ENCODE results near the gene GPR161. TPM values are rescaled to one million over a fixed set of nuclear protein-coding genes. Genes with fewer than 3 reads are reported as not detected.
"Not testable (repeated sequence)": the region's sequence is repeated elsewhere in the genome, so short reads cannot be mapped to it uniquely, and the experiment has no call there.

The GPR161 gene
- total RNA-seq, 2 donors from 2014 or later: 0.93 to 1.1 TPM

DNA sequence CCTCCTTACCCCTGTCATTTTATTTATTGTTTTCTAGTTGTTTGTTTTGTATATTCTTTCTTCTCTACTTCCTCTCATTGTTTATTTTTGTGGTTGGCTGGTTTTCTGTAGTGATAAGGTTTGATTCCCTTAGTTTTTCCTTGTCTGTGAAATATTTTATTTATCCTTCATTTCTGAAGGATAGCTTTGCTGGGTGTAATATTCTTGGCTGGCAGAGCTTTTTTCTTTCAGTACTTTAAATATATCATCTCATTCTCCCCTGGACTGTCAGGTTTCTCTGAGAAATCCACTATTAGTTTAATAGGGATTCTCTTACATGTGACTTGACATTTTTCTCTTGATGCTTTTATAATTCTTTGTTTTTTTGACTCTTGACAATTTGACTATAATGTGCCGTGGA, 23.2 kb upstream of the GPR161 start:
- no peaks in the 10 kb centered on the region for H3K36me3 Mint-ChIP-seq (ENCODE audit: low read depth)
- H3K27me3 Mint-ChIP-seq: peaks cover 31% of the 10 kb centered on the region
- no peak overlapping the region for H3K4me3 Mint-ChIP-seq
- no peak for ATAC-seq (replicated peaks)
- peaks cover 24% of the 10 kb centered on the region for H3K9me3 Mint-ChIP-seq
- no peak overlapping the region for H3K27ac Mint-ChIP-seq
- H3K4me1 Mint-ChIP-seq: no peaks in the 10 kb centered on the region

DNA sequence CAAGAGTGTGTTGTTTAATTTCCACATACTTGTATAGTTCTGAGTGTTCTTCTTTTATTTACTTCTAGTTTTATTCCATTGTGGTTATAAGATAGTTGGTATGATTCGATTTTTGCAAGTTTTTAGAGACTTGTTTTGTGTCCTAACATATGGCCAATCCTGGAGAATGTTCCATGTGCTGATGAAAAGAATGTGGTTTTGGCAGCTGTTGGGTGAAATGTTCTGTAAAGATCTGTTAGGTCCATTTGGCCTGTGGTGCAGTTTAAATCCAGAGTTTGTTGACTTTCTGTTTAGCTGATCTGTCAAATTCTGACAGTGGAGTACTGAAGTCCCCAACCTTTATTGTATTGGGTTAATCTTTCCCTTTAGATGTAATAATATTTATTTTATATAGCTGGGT, 22.5 kb upstream of the GPR161 start:
- Mint-ChIP-seq H3K4me1 (no peaks in the 10 kb centered on the region), H3K27me3 (peaks cover 28% of the 10 kb centered on the region), H3K27ac (no peak overlapping the region), H3K9me3 (peaks cover 24% of the 10 kb centered on the region), H3K4me3 (no peak overlapping the region), H3K36me3 (ENCODE audit: low read depth) (no peaks in the 10 kb centered on the region)
- ATAC-seq (replicated peaks): no peak

DNA sequence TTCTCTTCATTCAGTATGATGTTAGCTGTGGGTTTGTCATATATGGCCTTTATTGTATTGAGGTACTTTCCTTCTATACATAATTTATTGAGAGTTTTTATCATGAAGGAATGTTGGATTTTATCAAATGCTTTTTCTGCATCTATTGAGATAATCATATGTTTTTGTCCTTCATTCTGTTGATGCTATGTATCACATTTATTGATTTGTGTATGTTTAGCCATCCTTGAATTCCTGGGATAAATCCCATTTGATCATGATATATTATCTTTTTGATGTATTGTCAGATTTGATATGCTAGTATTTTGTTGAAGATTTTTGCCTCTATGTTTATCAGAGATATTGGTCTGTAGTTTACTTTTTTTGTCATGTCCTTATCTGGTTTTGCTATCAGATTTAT, 20.9 kb upstream of the GPR161 start:
- Mint-ChIP-seq H3K36me3 (ENCODE audit: low read depth) (no peaks in the 10 kb centered on the region), H3K4me3 (no peak overlapping the region), H3K9me3 (peaks cover 24% of the 10 kb centered on the region), H3K4me1 (no peaks in the 10 kb centered on the region), H3K27ac (no peak overlapping the region), H3K27me3 (peaks cover 27% of the 10 kb centered on the region)
- ATAC-seq (replicated peaks): no peak

DNA sequence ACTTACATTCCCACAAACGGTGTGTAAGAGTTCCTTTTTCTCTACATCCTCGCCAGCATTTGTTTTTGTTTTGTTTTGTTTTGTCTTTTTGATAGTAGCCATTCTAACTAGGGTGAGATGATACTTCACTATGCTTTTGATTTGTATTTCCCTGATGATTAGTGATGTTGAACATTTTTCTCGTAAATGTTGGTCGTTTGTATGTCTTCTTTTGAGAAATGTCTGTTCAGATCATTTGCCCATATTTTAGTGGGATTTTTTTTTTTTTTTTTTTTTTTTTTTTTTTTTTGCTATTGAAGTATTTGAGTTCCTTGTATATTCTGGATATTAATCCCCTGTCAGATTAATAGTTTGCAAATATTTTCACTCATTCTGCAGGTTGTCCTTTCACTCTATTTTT, 19.2 kb upstream of the GPR161 start:
- no peaks in the 10 kb centered on the region for H3K36me3 Mint-ChIP-seq (ENCODE audit: low read depth)
- no peak overlapping the region for H3K4me3 Mint-ChIP-seq
- no peaks in the 10 kb centered on the region for H3K4me1 Mint-ChIP-seq
- ATAC-seq (replicated peaks): no peak
- peaks cover 18% of the 10 kb centered on the region for H3K27me3 Mint-ChIP-seq
- H3K27ac Mint-ChIP-seq: no peak overlapping the region
- peaks cover 24% of the 10 kb centered on the region for H3K9me3 Mint-ChIP-seq

DNA sequence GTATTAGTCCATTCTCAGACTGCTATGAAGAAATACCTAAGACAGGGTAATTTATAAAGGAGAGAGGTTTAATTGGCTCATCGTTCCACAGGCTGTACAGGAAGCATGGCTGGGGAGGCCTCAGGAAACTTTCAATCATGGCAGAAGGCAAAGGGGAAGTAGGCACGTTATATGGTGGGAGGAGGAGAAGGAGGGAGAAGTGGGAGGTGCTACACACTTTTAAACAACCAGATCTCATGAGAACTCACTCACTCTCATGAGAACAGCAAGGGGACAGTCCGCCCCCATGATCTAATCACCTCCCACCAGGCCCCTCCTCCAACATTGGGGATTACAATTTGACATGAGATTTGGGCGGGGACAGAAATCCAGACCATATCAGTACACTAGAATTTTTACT, 18.0 kb upstream of the GPR161 start:
- not testable (repeated sequence) for H3K4me3 Mint-ChIP-seq; H3K4me1 Mint-ChIP-seq; H3K27me3 Mint-ChIP-seq; H3K36me3 Mint-ChIP-seq (ENCODE audit: low read depth); ATAC-seq (replicated peaks); H3K27ac Mint-ChIP-seq
- peaks cover 15% of the 10 kb centered on the region for H3K9me3 Mint-ChIP-seq

DNA sequence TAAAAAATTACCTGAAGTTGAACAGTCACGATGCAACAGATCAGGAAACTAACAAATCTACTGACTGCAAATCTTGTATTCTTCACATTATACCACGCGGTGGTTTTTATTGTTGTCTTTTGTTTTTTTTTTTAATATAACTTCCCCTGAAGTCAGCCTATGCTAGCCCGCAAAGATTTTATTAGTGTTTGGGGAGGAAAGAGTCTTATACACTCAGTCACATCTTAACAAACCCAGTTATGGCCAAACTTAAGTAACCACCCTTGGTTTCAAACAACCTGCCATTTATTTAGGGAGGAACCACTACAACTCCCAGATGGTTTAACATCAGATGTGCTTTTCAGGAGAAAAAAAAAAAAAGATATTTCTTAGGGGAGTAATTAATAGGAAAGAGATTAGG, 15.2 kb upstream of the GPR161 start:
- no peaks in the 10 kb centered on the region for H3K36me3 Mint-ChIP-seq (ENCODE audit: low read depth)
- H3K9me3 Mint-ChIP-seq: no peaks in the 10 kb centered on the region
- H3K27me3 Mint-ChIP-seq: peaks cover 3% of the 10 kb centered on the region
- no peaks in the 10 kb centered on the region for H3K4me1 Mint-ChIP-seq
- H3K27ac Mint-ChIP-seq: no peak overlapping the region
- no peak overlapping the region for H3K4me3 Mint-ChIP-seq
- no peak for ATAC-seq (replicated peaks)

DNA sequence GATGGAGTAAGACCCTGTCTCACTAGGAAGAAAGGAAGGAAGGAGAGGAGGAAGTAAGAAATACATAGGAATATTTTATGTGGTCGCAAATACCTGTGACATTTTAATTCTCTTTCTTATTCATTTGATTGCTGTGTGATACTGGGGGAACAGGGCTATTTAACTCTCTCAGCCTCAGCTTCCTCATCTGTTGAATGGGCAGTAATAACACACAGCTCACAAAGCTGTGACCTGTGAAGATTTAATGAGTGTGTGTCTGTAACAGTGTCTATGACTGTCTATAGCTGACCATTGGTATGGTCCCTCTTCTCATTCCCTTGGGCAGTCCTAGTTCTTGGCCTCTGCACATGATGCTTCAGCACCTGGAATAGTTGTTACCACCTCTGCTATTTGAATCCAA, 13.6 kb upstream of the GPR161 start:
- Mint-ChIP-seq H3K27me3 (peaks cover 3% of the 10 kb centered on the region), H3K27ac (no peak overlapping the region), H3K9me3 (no peaks in the 10 kb centered on the region), H3K36me3 (ENCODE audit: low read depth) (no peaks in the 10 kb centered on the region), H3K4me1 (no peaks in the 10 kb centered on the region), H3K4me3 (no peak overlapping the region)
- ATAC-seq (replicated peaks): no peak

DNA sequence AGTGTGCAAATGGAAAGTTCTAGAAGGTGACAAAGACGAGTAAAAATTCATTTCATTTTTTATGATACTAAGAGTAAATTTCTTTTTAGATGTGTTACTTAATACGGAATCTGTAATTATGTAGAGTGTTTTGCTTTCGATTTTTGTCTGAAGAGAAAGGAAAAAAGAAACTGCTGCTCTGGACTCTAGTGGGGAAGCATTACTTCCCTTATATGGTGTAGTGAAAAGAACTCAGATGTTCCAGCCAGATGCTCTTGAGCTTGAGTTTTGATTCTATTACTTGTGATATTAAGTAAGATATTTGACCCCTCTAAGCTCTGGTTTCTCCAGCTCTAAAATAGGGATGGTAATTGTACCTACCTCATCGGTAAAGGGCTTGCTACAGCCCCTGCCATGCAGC, 12.2 kb upstream of the GPR161 start:
- no peaks in the 10 kb centered on the region for H3K9me3 Mint-ChIP-seq
- peaks cover 3% of the 10 kb centered on the region for H3K27me3 Mint-ChIP-seq
- no peak overlapping the region for H3K4me3 Mint-ChIP-seq
- ATAC-seq (replicated peaks): peak; percentile 28
- H3K4me1 Mint-ChIP-seq: no peaks in the 10 kb centered on the region
- H3K27ac Mint-ChIP-seq: no peak overlapping the region
- no peaks in the 10 kb centered on the region for H3K36me3 Mint-ChIP-seq (ENCODE audit: low read depth)

DNA sequence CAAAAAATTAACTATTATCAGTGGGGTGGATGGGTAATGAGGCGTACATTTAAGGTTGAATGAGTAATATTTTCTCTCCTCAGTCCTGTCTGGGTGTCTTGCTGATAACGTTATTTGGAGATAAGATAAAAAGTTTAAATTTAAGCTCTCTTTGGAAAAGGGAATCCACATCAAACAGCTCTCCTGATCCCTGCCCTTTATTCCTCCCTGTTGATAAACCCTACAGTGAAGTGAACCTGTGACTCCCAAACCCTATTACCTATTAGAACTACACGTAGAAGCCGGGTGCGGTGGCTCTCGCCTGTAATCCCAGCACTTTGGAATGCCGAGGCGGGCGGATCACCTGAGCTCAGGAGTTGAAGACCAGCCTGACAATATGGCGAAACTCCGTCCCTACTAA, 9.9 kb upstream of the GPR161 start:
- Mint-ChIP-seq H3K4me3 (peak overlapping the region; percentile 30), H3K36me3 (ENCODE audit: low read depth) (no peaks in the 10 kb centered on the region), H3K9me3 (no peaks in the 10 kb centered on the region), H3K27me3 (no peaks in the 10 kb centered on the region), H3K27ac (no peak overlapping the region), H3K4me1 (no peaks in the 10 kb centered on the region)
- ATAC-seq (replicated peaks): no peak

DNA sequence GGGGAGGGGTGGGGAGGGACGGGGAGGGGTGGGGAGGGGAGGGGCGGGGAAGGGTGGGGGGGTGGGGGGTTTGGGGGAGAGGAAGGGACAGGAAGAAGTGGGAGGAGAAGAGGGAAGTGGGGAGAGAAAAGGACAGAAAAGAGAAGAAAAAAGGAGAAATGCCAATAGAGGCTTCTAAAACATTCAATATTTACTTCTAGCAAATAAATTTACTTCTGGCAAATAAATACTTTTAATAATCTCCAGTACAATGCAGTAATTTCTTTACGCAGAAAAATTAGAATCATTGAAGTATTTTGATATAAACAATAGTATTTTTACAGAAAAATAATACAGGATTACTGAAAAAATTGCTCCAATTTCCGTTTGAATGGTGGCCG, 9.4 kb upstream of the GPR161 start:
- Mint-ChIP-seq H3K4me1 (no peaks in the 10 kb centered on the region), H3K9me3 (no peaks in the 10 kb centered on the region), H3K4me3 (peak overlapping the region; percentile 30), H3K27me3 (no peaks in the 10 kb centered on the region), H3K36me3 (ENCODE audit: low read depth) (no peaks in the 10 kb centered on the region), H3K27ac (no peak overlapping the region)
- no peak for ATAC-seq (replicated peaks)

DNA sequence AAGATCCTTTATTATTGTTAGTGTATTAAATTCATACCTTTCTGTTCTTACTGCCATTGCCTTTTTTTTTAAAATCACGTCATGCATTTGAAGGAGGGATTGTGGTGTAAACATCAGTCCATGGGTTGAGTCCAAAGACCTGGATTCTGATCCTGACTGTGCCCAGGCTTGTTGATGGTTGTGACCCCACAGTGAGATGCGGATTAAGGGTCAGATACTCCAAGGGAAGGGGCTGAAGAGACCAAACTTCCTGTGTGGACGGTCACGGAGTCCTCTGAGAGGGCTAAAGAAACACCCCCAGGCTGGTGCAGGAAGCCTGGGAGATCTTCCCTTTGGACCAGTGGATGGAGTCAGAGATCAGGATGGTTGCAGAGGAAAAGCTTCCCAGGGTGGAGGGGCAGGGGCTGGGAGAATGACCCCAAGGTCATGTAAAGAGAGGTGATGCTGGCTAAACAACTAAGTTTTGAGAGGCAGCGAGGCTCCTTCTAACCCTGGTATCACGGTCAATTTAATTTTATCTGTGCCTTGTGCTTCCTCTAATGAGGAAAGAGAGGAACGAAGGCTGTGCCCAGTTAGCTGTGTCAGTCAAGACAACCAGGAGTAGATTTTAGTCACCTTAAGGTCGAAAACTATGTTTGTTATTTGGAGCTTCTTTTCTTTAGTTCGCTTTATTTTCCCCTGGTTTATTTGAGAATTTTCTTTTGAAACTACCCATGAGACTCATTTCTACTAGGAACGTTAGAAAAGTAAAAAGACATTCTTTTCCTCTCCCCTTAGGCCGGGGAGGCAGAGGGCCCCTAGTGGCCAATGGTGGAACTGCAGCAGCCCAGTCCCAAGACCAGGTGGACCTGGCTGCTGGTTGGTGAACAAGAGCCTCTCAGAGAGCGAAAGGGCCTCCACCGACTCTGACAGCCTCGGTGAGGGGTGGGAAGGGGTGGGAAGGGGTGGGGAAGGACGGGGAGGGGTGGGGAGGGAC, 8.7 kb upstream of the GPR161 start:
- ATAC-seq (replicated peaks): peak; percentile 99
- Mint-ChIP-seq H3K27me3 (no peaks in the 10 kb centered on the region), H3K27ac (no peak overlapping the region), H3K4me1 (no peaks in the 10 kb centered on the region), H3K36me3 (ENCODE audit: low read depth) (no peaks in the 10 kb centered on the region), H3K4me3 (peak overlapping the region; percentile 30), H3K9me3 (no peaks in the 10 kb centered on the region)

DNA sequence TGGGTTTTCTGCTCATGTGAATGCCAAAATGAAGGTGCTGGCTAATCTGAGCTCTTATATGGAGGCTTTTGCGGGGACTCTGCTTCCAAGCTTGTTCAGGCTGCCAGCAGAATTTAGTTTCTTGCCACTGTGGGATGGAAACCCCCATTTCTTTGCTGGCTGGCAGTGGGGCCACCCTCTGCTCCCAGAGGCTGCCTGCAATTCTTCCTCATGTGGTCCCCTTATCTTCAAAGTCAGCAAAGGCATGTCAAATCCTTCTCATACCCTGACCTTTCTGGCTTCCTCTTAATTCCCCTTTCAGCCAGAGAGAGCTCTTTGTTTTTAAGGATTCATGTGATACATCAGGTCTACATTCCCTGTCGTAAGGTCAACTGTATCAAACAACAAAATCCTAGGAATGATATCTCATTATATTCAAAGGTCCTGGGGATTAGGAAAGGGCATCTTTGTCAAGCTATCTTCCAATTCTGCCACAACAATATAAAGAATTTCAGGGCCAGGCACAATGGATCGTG, 5.2 kb upstream of the GPR161 start:
- H3K4me1 Mint-ChIP-seq: peaks cover 6% of the 10 kb centered on the region
- peaks cover 6% of the 10 kb centered on the region for H3K36me3 Mint-ChIP-seq (ENCODE audit: low read depth)
- no peak overlapping the region for H3K27ac Mint-ChIP-seq
- no peaks in the 10 kb centered on the region for H3K9me3 Mint-ChIP-seq
- no peak overlapping the region for H3K4me3 Mint-ChIP-seq
- no peak for ATAC-seq (replicated peaks)
- H3K27me3 Mint-ChIP-seq: peaks cover 6% of the 10 kb centered on the region

DNA sequence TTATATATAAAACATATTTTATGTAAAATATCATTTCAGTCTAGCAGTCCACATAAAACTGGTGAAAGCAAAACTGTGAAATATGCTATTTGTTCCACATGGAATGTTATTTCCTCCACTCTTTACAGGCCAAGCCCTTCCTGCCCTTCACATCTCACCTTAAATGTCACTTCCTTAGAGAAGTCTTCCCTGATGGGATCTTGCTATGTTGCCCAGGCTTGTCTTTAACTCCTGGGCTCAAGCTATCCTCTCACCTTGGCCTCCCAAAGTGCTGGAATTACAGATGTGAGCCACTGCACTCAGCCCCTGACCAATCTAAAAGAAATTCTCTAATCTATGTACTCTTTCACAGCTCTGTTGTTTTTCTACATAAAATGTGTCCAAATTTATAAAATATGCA, 2.3 kb upstream of the GPR161 start:
- ATAC-seq (replicated peaks): no peak
- Mint-ChIP-seq H3K4me1 (peaks cover 11% of the 10 kb centered on the region), H3K36me3 (ENCODE audit: low read depth) (peaks cover 6% of the 10 kb centered on the region), H3K9me3 (no peaks in the 10 kb centered on the region), H3K27ac (no peak overlapping the region), H3K27me3 (peaks cover 23% of the 10 kb centered on the region), H3K4me3 (no peak overlapping the region)

DNA sequence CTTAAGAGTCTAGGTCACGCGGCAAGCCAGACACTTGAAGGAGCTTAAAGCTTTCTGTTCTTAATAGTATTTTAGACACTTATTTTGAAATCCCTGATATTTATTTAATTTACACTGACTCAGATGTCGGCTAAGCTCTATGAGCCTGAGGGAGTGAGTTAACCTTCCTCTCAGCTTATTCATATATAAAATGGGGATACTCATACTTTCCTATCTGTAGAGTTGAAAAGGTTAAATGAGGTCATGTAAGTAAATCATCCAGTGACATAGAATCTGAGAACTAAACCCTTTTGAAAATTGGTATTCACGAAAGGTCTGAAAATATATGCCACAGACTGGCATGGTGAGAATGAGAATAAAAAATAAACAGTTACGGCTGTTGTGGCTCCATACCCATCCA, 1.4 kb upstream of the GPR161 start:
- Mint-ChIP-seq H3K4me3 (peak overlapping the region; percentile 99), H3K36me3 (ENCODE audit: low read depth) (peaks cover 6% of the 10 kb centered on the region), H3K27me3 (peaks cover 24% of the 10 kb centered on the region), H3K27ac (peak overlapping the region; percentile 96), H3K9me3 (no peaks in the 10 kb centered on the region), H3K4me1 (peaks cover 11% of the 10 kb centered on the region)
- ATAC-seq (replicated peaks): peak; percentile 53

DNA sequence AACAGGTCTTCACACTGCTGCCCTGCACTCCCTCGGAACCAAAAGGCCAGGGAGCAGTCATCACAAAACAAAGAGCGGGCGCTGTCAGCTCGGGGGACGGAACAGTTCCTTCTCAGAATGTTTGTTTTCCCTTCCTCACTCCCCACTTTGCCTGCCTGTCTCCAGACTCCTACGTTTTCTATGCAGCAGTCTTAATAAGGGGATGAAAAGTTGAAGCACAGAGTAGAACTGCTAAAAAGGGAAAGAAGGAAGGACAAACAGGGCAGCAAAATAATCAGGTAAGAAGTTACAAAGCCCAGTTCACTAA, 738 bp upstream of the GPR161 start:
- Mint-ChIP-seq H3K27ac (peak overlapping the region; percentile 96), H3K27me3 (peaks cover 24% of the 10 kb centered on the region)

More for the DNA sequence above, 738 bp upstream of the GPR161 start:
- H3K4me1 Mint-ChIP-seq: peaks cover 11% of the 10 kb centered on the region
- H3K36me3 Mint-ChIP-seq (ENCODE audit: low read depth): peaks cover 6% of the 10 kb centered on the region
- peak overlapping the region; percentile 99 for H3K4me3 Mint-ChIP-seq
- H3K9me3 Mint-ChIP-seq: no peaks in the 10 kb centered on the region
- ATAC-seq (replicated peaks): no peak

All from activated T-helper 17 cell treated with anti-CD3 and anti-CD28 coated beads, Interleukin-2, amount 50 U/mL, for 72 hours (primary cell).